ENCODE data around the gene ARHGEF11. TPM values are rescaled to one million over a fixed set of nuclear protein-coding genes. Genes with fewer than 3 reads are reported as not detected.

ARHGEF11 gene
- total RNA-seq, 1 experiment from 2014 or later, result 41.1 TPM

DNA sequence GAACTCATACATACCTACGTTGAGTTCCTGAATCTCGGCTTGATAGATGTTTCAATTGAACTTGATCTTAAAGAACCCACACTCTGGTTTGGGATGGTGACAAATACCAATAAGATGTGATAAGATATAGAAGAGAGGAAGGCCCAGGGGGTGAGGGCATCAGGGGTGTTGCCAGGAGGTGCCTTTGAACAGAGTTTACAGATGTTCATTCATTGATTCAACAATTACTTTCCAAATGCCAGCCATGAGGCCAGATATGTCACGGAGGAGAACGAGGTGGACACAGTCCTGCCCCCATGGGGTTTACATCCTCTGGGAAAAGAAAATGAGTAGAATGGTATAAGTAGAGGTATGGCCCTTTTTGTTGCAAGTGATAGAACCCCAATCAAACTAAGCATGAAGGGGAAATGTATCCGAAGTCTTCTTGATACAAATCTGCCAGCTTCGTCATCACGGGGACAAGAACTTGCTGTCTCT is 124.5 kb downstream of the ARHGEF11 start:
- no peak for DNase-seq

More for the DNA sequence above, 124.5 kb downstream of the ARHGEF11 start:
- no CpG with 5 or more reads among the region's 7 CpGs for WGBS (ENCODE audit: extremely low coverage, insufficient read length, low lambda C conversion rate)
- Histone ChIP-seq H2BK15ac (ENCODE audit: low read depth, low read length) (no peak overlapping the region), H3K79me1 (ENCODE audit: insufficient read depth, low read depth, low read length, poor library complexity, severe bottlenecking) (no peaks in the 10 kb centered on the region), H3K18ac (ENCODE audit: insufficient read length, low read depth, low read length) (no peak overlapping the region), H4K8ac (replicated peaks; ENCODE audit: insufficient read length, low read depth, low read length) (no peak overlapping the region), H3K4me1 (ENCODE audit: insufficient read depth, low read length) (no peaks in the 10 kb centered on the region), H3T11ph (ENCODE audit: low read length) (no peak overlapping the region), H2BK120ac (ENCODE audit: low read depth, low read length, poor library complexity, severe bottlenecking) (no peak overlapping the region), H2AFZ (ENCODE audit: low read length) (no peak overlapping the region), H2AK5ac (ENCODE audit: insufficient read length, low read length) (no peak overlapping the region), H3K79me2 (ENCODE audit: insufficient read depth, low read length) (no peaks in the 10 kb centered on the region), H4K91ac (ENCODE audit: insufficient read length, low read depth, low read length) (no peak overlapping the region), H2BK20ac (ENCODE audit: low read depth, low read length, poor library complexity, severe bottlenecking) (no peak overlapping the region), H3K27ac (ENCODE audit: insufficient read length, low read depth, low read length) (no peak overlapping the region), H3K9ac (ENCODE audit: extremely low read depth, insufficient read length, low read length) (no peak overlapping the region), H3K23me2 (ENCODE audit: insufficient read length, low read depth, low read length, poor library complexity, severe bottlenecking) (peaks cover 10% of the 10 kb centered on the region), H3K27me3 (ENCODE audit: insufficient read depth, low read length) (peaks cover 56% of the 10 kb centered on the region), H2BK5ac (ENCODE audit: insufficient read length, low read length) (no peak overlapping the region), H3K56ac (ENCODE audit: insufficient read length, low read depth, low read length) (no peak overlapping the region), H4K5ac (ENCODE audit: insufficient read length, low read depth, low read length) (no peak overlapping the region), H3K4me2 (ENCODE audit: insufficient read depth, insufficient read length, low read length) (peak overlapping the region; percentile 50), H3K4ac (ENCODE audit: low read depth, low read length) (no peak overlapping the region), H3K9me3 (ENCODE audit: control insufficient read depth, low read depth, low read length) (no peaks in the 10 kb centered on the region), H4K20me1 (ENCODE audit: control insufficient read depth, insufficient read depth, insufficient read length) (no peaks in the 10 kb centered on the region), H3K14ac (ENCODE audit: insufficient read depth, low read length) (no peak overlapping the region), H2BK12ac (ENCODE audit: insufficient read length, low read depth, low read length) (no peak overlapping the region), H3K23ac (ENCODE audit: insufficient read length, low read depth, low read length) (no peak overlapping the region)
- H3K9me3 Mint-ChIP-seq, result peaks cover 0 to 3% of the 10 kb centered on the region in 2 experiments; a peak in 2 of 5 replicates
- peak overlapping the region; percentile 62 to 82; a peak in 4 of 5 replicates for H3K4me3 Mint-ChIP-seq
- H3K4me1 Mint-ChIP-seq, result peaks cover 10 to 29% of the 10 kb centered on the region in 2 experiments
- TF ChIP-seq, protein P1, sequence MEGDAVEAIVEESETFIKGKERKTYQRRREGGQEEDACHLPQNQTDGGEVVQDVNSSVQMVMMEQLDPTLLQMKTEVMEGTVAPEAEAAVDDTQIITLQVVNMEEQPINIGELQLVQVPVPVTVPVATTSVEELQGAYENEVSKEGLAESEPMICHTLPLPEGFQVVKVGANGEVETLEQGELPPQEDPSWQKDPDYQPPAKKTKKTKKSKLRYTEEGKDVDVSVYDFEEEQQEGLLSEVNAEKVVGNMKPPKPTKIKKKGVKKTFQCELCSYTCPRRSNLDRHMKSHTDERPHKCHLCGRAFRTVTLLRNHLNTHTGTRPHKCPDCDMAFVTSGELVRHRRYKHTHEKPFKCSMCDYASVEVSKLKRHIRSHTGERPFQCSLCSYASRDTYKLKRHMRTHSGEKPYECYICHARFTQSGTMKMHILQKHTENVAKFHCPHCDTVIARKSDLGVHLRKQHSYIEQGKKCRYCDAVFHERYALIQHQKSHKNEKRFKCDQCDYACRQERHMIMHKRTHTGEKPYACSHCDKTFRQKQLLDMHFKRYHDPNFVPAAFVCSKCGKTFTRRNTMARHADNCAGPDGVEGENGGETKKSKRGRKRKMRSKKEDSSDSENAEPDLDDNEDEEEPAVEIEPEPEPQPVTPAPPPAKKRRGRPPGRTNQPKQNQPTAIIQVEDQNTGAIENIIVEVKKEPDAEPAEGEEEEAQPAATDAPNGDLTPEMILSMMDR (conservative IDR thresholded peaks at IDR 0.05), result no peak
- H3K36me3 Mint-ChIP-seq (ENCODE audit: insufficient read depth in 1 of 3, low read depth in 3 of 3), result no peaks in the 10 kb centered on the region; a peak in 1 of 7 replicates
- H3K27me3 Mint-ChIP-seq (ENCODE audit: low read depth), result peaks cover 99% of the 10 kb centered on the region
- H3K27ac Mint-ChIP-seq, result no peak overlapping the region; a peak in 1 of 7 replicates

All from H9 (cell line).